DOHH2 (cell line): ENCODE data around the gene NGEF.

Experiments used
- EZH2phosphoT487 ChIP-seq: fragments of 200-600 bp; sonication (generic); IDR thresholded peaks from 2 replicates; pipeline ENCODE4 v1.6.1; 2017; ENCODE audit warnings: borderline replicate concordance, mild to moderate bottlenecking, antibody characterized with exemption, low read length, moderate library complexity, mixed read lengths
- TF ChIP-seq, protein P1 (sequence below): fragments of 200-600 bp; sonication (generic); IDR thresholded peaks from one replicate; pipeline ENCODE4 v1.5.1; 2014; ENCODE audit warnings: antibody characterized with exemption, mild to moderate bottlenecking, low read depth, low read length; ENCODE audit not compliant: poor library complexity, severe bottlenecking

GRCh38 chr2:232882505-232883115 lies 130.4 kb downstream of the NGEF start:
- TF ChIP-seq, protein P1, sequence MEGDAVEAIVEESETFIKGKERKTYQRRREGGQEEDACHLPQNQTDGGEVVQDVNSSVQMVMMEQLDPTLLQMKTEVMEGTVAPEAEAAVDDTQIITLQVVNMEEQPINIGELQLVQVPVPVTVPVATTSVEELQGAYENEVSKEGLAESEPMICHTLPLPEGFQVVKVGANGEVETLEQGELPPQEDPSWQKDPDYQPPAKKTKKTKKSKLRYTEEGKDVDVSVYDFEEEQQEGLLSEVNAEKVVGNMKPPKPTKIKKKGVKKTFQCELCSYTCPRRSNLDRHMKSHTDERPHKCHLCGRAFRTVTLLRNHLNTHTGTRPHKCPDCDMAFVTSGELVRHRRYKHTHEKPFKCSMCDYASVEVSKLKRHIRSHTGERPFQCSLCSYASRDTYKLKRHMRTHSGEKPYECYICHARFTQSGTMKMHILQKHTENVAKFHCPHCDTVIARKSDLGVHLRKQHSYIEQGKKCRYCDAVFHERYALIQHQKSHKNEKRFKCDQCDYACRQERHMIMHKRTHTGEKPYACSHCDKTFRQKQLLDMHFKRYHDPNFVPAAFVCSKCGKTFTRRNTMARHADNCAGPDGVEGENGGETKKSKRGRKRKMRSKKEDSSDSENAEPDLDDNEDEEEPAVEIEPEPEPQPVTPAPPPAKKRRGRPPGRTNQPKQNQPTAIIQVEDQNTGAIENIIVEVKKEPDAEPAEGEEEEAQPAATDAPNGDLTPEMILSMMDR: no peak
- TF ChIP-seq EZH2phosphoT487: no peak
